HG03439 (cell line): ENCODE results near the gene GRIN3A.

Experiments
- ATAC-seq: cut with Tn5 transposase; IDR thresholded peaks from one replicate; pipeline ENCODE4 v1.9.1; 2021; ENCODE audit warnings: mild to moderate bottlenecking, moderate library complexity; ENCODE audit not compliant: unreplicated experiment

The GRIN3A gene

GRCh38 chr9:101530076-101530711 lies 208.3 kb downstream of the GRIN3A start:
- ATAC-seq, result peak; percentile 49

- ATAC-seq, result no peak
These were observed 210.4 kb downstream of the GRIN3A start for GRCh38 chr9:101528015-101528414.

- ATAC-seq, result no peak
These were observed 211.4 kb downstream of the GRIN3A start for GRCh38 chr9:101527066-101527465.

GRCh38 chr9:101524371-101524770 lies 214.1 kb downstream of the GRIN3A start:
- no peak for ATAC-seq
